ENCODE data around the gene MAOA.
"Not testable (repeated sequence)": the region's sequence is repeated elsewhere in the genome, so short reads cannot be mapped to it uniquely, and the experiment has no call there.

The MAOA gene

DNA sequence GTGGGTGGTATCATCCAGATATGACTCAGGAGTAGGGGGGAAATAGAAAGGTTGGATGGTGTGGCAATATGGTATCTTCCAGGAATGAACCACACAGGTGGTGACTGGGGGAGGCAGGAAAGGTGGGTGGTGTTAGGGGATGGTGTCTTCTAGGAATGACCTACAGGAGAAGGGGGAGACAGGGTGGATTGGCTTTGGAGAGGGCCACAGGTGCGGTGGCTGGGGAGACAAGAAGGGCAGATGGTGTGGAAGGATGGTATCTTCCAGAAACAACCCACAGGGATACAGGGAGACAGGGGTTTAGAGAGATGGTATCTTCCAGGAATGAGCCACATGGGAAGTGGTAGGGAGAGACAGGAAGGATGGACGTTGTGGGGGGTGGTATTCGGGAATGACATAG, 64.0 kb downstream of the MAOA start:
- Mint-ChIP-seq H3K36me3 (ENCODE audit: low read depth) (no peaks in the 10 kb centered on the region), H3K9me3 (peaks cover 30% of the 10 kb centered on the region), H3K4me1 (no peaks in the 10 kb centered on the region), H3K4me3 (no peak overlapping the region), H3K27me3 (ENCODE audit: low read depth) (no peaks in the 10 kb centered on the region), H3K27ac (no peak overlapping the region)
- TF ChIP-seq, protein P1, sequence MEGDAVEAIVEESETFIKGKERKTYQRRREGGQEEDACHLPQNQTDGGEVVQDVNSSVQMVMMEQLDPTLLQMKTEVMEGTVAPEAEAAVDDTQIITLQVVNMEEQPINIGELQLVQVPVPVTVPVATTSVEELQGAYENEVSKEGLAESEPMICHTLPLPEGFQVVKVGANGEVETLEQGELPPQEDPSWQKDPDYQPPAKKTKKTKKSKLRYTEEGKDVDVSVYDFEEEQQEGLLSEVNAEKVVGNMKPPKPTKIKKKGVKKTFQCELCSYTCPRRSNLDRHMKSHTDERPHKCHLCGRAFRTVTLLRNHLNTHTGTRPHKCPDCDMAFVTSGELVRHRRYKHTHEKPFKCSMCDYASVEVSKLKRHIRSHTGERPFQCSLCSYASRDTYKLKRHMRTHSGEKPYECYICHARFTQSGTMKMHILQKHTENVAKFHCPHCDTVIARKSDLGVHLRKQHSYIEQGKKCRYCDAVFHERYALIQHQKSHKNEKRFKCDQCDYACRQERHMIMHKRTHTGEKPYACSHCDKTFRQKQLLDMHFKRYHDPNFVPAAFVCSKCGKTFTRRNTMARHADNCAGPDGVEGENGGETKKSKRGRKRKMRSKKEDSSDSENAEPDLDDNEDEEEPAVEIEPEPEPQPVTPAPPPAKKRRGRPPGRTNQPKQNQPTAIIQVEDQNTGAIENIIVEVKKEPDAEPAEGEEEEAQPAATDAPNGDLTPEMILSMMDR (IDR thresholded peaks at IDR 0.05; ENCODE audit: unreplicated experiment in 3 of 3): no peak

DNA sequence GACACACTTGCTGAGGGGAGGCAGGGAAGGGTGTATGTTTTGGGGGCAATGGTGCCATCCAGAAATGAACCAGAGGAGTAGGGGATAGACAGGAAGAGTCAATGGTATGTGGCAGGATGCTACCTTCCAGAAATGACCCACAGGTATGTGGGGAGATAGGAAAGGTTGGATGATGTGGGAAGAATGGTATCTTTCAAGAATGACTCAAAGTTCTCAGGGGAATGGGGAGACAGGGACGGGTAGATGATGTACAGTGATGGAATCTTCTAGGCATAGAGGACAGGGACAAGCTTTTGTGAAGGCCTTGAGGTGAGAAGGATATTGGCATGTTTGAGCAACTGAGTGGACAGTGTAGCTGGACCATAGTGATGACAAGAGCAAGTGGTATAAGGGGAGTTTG, 64.9 kb downstream of the MAOA start:
- Mint-ChIP-seq H3K36me3 (ENCODE audit: low read depth) (no peaks in the 10 kb centered on the region), H3K4me1 (no peaks in the 10 kb centered on the region), H3K27me3 (ENCODE audit: low read depth) (no peaks in the 10 kb centered on the region), H3K4me3 (no peak overlapping the region), H3K9me3 (peaks cover 35% of the 10 kb centered on the region), H3K27ac (no peak overlapping the region)
- TF ChIP-seq, protein P1 (IDR thresholded peaks at IDR 0.05; ENCODE audit: unreplicated experiment in 3 of 3): no peak

DNA sequence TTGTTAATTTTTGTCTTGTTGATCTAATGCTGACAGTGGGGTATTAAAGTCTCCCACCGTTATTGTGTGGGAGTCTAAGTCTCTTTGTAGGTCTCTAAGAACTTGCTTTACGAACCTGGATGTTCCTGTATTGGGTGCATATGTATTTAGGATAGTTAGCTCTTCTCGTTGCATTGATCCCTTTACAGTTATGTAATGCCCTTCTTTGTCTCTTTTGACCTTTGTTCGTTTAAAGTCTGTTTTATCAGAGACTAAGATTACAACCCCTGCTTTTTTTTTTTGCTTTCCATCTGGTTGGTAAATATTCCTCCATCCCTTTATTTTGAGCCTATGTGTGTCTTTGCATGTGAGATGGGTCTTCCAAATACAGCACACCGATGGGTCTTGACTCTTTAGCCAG, 69.1 kb downstream of the MAOA start:
- not testable (repeated sequence) for H3K36me3 Mint-ChIP-seq (ENCODE audit: low read depth); H3K27me3 Mint-ChIP-seq (ENCODE audit: low read depth); H3K4me1 Mint-ChIP-seq; H3K27ac Mint-ChIP-seq; H3K4me3 Mint-ChIP-seq
- peaks cover 42% of the 10 kb centered on the region for H3K9me3 Mint-ChIP-seq

DNA sequence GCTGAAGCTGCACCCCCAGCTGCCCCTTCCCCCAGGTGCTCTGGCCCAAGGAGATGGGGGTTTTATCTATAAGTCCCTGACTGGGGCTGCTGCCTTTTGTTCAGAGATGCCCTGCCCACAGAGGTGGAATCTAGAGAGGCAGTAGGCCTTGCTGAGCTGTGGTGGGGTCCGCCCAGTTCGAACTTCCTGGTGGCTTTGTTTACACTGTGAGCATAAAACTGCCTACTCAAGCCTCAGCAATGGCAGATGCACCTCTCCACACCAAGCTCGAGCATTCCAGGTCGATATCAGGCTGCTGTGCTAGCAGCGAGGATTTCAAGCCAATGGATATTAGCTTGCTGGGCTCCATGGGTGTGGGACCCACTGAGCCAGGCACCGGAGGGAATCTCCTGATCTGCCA, 71.2 kb downstream of the MAOA start:
- H3K4me3 Mint-ChIP-seq; H3K27me3 Mint-ChIP-seq (ENCODE audit: low read depth); H3K36me3 Mint-ChIP-seq (ENCODE audit: low read depth); H3K4me1 Mint-ChIP-seq; H3K27ac Mint-ChIP-seq: not testable (repeated sequence)
- H3K9me3 Mint-ChIP-seq: peaks cover 38% of the 10 kb centered on the region

DNA sequence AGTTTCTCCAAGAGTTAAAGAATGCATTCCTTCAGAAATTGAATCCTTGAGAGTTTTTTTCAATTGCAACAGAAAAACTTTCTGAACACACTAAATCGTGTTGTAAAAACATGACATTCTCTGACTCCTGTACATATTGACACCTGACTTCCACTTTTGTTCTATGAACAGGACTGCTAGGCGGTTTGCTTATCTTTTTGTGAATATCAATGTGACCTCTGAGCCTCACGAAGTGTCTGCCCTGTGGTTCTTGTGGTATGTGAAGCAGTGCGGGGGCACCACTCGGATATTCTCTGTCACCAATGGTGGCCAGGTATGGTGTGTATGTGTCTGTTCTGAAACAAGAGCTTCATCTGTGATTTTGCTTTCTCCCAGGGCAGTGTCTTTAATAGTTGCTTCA, 71.9 kb downstream of the MAOA start:
- H3K27me3 Mint-ChIP-seq (ENCODE audit: low read depth): no peaks in the 10 kb centered on the region
- TF ChIP-seq, protein P1 (IDR thresholded peaks at IDR 0.05; ENCODE audit: unreplicated experiment in 3 of 3): no peak
- no peak overlapping the region for H3K27ac Mint-ChIP-seq
- no peak overlapping the region for H3K4me3 Mint-ChIP-seq
- H3K4me1 Mint-ChIP-seq: no peaks in the 10 kb centered on the region
- H3K9me3 Mint-ChIP-seq: peaks cover 33% of the 10 kb centered on the region
- no peaks in the 10 kb centered on the region for H3K36me3 Mint-ChIP-seq (ENCODE audit: low read depth)

DNA sequence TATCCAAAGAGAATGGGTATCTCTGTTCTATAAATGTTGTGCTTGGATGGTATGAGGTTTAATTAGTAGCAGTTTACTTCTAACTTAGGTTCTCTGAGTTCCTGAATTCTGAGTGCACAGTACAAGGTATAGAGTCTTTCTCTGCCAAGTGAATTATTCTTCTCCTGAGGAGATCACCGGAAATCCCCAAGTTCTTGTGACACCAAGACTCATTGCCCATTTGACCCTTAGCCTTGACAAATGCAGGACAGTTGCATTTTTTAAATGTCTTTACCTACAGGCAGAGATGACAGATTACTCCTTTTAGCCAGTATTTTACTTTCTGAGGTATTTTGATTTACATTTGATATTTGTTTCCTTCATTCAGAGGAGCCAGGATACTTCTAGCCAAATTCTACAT, 72.9 kb downstream of the MAOA start:
- Mint-ChIP-seq H3K4me3 (no peak overlapping the region), H3K27me3 (ENCODE audit: low read depth) (no peaks in the 10 kb centered on the region)

DNA sequence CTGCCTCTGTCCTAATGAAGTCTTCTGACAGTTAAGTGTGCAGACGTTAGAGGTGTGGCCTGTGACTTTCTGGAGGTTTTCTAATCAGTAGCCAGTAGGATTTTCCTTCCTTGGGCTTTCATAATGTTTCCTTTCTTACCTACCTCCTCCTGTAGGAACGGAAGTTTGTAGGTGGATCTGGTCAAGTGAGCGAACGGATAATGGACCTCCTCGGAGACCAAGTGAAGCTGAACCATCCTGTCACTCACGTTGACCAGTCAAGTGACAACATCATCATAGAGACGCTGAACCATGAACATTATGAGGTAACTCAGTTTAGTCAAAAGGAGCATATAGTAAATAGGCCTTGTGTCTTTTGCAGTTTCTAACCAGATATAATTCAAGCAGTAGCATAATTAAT, 75.0 kb downstream of the MAOA start:
- Mint-ChIP-seq H3K9me3 (peaks cover 6% of the 10 kb centered on the region), H3K27me3 (ENCODE audit: low read depth) (no peaks in the 10 kb centered on the region), H3K36me3 (ENCODE audit: low read depth) (no peaks in the 10 kb centered on the region), H3K27ac (no peak overlapping the region), H3K4me3 (no peak overlapping the region), H3K4me1 (no peaks in the 10 kb centered on the region)
- TF ChIP-seq, protein P1 (IDR thresholded peaks at IDR 0.05; ENCODE audit: unreplicated experiment in 3 of 3): no peak

More for the DNA sequence above, 72.9 kb downstream of the MAOA start:
- H3K27ac Mint-ChIP-seq: no peak overlapping the region
- H3K9me3 Mint-ChIP-seq: peaks cover 23% of the 10 kb centered on the region
- no peaks in the 10 kb centered on the region for H3K4me1 Mint-ChIP-seq
- H3K36me3 Mint-ChIP-seq (ENCODE audit: low read depth): no peaks in the 10 kb centered on the region
- TF ChIP-seq, protein P1 (IDR thresholded peaks at IDR 0.05; ENCODE audit: unreplicated experiment in 3 of 3): no peak
